Fibroblast of mammary gland (primary cell): ENCODE measurements around the gene MYO1F.
"Not testable (repeated sequence)": the region's sequence is repeated elsewhere in the genome, so short reads cannot be mapped to it uniquely, and the experiment has no call there.

Source experiments
- DNase-seq: peaks from one replicate; pipeline ENCODE4 v3.0.0-alpha.2; 2010; ENCODE audit warnings: low read depth
- H3K4me3 ChIP-seq: 2 replicates; pipeline ENCODE4 v1.5.1; 2011; ENCODE audit warnings: low read depth, mild to moderate bottlenecking, low read length, moderate library complexity; ENCODE audit not compliant: control insufficient read depth
- CTCF ChIP-seq: conservative IDR thresholded peaks from 2 replicates; pipeline ENCODE4 v1.5.1; 2011; ENCODE audit warnings: low read depth, low read length, inconsistent platforms; ENCODE audit not compliant: control insufficient read depth, insufficient read depth

The MYO1F gene

GRCh38 chr19:8566855-8567254 lies 10.4 kb downstream of the MYO1F start:
- no peak overlapping the region for H3K4me3 ChIP-seq
- TF ChIP-seq CTCF, result no peak

GRCh38 chr19:8564866-8565265 lies 12.4 kb downstream of the MYO1F start:
- H3K4me3 ChIP-seq, DNase-seq: not testable (repeated sequence)

More at GRCh38 chr19:8566855-8567254, 10.4 kb downstream of the MYO1F start:
- no peak for DNase-seq

GRCh38 chr19:8561075-8561764 lies 16.0 kb downstream of the MYO1F start:
- no peak for DNase-seq
- no peak overlapping the region for H3K4me3 ChIP-seq
- TF ChIP-seq CTCF, result no peak

GRCh38 chr19:8558325-8558724 lies 18.9 kb downstream of the MYO1F start:
- H3K4me3 ChIP-seq, result no peak overlapping the region
- no peak for TF ChIP-seq CTCF
- DNase-seq, result no peak

GRCh38 chr19:8557642-8558238 lies 19.5 kb downstream of the MYO1F start:
- TF ChIP-seq CTCF, result no peak
- DNase-seq, result no peak
- no peak overlapping the region for H3K4me3 ChIP-seq

- not testable (repeated sequence) for H3K4me3 ChIP-seq, DNase-seq
These were observed 23.5 kb downstream of the MYO1F start for GRCh38 chr19:8553729-8554128.

- peak; percentile 60 for DNase-seq
- H3K4me3 ChIP-seq, result no peak overlapping the region
- no peak for TF ChIP-seq CTCF
These were observed 24.4 kb downstream of the MYO1F start for GRCh38 chr19:8552810-8553209.

- TF ChIP-seq CTCF, result no peak
- no peak for DNase-seq
- H3K4me3 ChIP-seq, result no peak overlapping the region
These were observed 27.2 kb downstream of the MYO1F start for GRCh38 chr19:8550070-8550469.
